Neural crest cell (in vitro differentiated cells): Measurements from ENCODE around the gene ITGB7. TPM values are rescaled to one million over a fixed set of nuclear protein-coding genes. Genes with fewer than 3 reads are reported as not detected.

Experiments
- DNase-seq: peaks from one replicate; pipeline ENCODE4 v3.0.0; 2021; ENCODE audit warnings: low read depth, mixed read lengths, low spot score
- H3K27ac Mint-ChIP-seq: one replicate; pipeline ENCODE4 v1.8.0; 2021; ENCODE audit warnings: mild to moderate bottlenecking, mixed read lengths; ENCODE audit not compliant: unreplicated experiment
- H3K27me3 Mint-ChIP-seq: 2 replicates; pipeline ENCODE4 v1.8.0; 2021; ENCODE audit warnings: low read depth, mild to moderate bottlenecking, mixed read lengths
- H3K36me3 Mint-ChIP-seq: 2 replicates; pipeline ENCODE4 v1.8.0; 2021; ENCODE audit warnings: low read depth, mild to moderate bottlenecking, mixed read lengths
- H3K4me1 Mint-ChIP-seq: 2 replicates; pipeline ENCODE4 v1.8.0; 2021; ENCODE audit warnings: mixed read lengths
- H3K4me3 Mint-ChIP-seq: one replicate; pipeline ENCODE4 v1.8.0; 2021; ENCODE audit warnings: mild to moderate bottlenecking, mixed read lengths
- H3K9me3 Mint-ChIP-seq: 2 replicates; pipeline ENCODE4 v1.8.0; 2021; ENCODE audit warnings: mixed read lengths
- total RNA-seq: library from RNA; stranded (reverse); gene quantifications from 2 replicates; pipeline ENCODE4 v1.2.1, GENCODE V29; 2021
- TF ChIP-seq, protein P1 (sequence below): fragments of 200-600 bp; sonication (generic); conservative IDR thresholded peaks from 2 replicates; pipeline ENCODE4 v1.5.0; 2021; ENCODE audit warnings: antibody characterized with exemption, mild to moderate bottlenecking

Gene ITGB7
- total RNA-seq, 1 donor from 2014 or later: not detected

DNA sequence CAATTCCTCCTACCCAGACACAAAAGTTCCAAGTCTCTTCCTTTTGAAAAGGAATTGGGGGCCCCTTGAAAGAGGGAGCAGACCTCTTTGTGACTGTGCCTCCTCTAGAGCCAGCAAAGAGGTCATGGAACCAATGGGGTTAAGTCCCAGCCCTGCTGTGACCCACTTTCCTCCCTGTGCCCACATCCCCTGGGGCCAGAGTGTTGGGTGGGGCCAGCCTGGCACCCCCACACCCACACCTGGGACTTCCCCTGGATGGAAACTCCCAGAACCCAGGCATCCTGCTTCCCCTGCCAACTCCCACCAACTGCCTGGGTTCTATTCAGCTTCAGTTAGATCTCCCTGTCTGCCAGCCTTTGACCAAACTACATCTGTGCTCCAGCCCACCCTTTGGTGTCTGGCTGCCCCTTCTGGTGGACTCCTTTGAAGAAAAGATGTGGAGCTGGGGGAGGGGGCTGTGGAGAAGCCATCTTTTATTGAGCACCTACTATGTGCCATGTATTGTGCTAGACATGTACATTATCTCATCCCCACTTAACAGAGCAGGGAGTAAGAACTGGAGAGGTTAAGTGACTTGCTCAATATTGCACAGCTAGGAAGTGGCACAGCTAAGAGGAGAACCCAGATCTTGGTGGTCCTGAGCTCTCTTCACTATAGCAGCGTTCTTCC lies 29.5 kb upstream of the ITGB7 start:
- no peaks in the 10 kb centered on the region for H3K36me3 Mint-ChIP-seq
- H3K27me3 Mint-ChIP-seq: peaks cover 31% of the 10 kb centered on the region
- no peaks in the 10 kb centered on the region for H3K9me3 Mint-ChIP-seq
- H3K4me3 Mint-ChIP-seq: no peak overlapping the region
- TF ChIP-seq, protein P1, sequence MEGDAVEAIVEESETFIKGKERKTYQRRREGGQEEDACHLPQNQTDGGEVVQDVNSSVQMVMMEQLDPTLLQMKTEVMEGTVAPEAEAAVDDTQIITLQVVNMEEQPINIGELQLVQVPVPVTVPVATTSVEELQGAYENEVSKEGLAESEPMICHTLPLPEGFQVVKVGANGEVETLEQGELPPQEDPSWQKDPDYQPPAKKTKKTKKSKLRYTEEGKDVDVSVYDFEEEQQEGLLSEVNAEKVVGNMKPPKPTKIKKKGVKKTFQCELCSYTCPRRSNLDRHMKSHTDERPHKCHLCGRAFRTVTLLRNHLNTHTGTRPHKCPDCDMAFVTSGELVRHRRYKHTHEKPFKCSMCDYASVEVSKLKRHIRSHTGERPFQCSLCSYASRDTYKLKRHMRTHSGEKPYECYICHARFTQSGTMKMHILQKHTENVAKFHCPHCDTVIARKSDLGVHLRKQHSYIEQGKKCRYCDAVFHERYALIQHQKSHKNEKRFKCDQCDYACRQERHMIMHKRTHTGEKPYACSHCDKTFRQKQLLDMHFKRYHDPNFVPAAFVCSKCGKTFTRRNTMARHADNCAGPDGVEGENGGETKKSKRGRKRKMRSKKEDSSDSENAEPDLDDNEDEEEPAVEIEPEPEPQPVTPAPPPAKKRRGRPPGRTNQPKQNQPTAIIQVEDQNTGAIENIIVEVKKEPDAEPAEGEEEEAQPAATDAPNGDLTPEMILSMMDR: no peak
- H3K27ac Mint-ChIP-seq: peak overlapping the region; percentile 69
- peaks cover 26% of the 10 kb centered on the region for H3K4me1 Mint-ChIP-seq
- DNase-seq: no peak

DNA sequence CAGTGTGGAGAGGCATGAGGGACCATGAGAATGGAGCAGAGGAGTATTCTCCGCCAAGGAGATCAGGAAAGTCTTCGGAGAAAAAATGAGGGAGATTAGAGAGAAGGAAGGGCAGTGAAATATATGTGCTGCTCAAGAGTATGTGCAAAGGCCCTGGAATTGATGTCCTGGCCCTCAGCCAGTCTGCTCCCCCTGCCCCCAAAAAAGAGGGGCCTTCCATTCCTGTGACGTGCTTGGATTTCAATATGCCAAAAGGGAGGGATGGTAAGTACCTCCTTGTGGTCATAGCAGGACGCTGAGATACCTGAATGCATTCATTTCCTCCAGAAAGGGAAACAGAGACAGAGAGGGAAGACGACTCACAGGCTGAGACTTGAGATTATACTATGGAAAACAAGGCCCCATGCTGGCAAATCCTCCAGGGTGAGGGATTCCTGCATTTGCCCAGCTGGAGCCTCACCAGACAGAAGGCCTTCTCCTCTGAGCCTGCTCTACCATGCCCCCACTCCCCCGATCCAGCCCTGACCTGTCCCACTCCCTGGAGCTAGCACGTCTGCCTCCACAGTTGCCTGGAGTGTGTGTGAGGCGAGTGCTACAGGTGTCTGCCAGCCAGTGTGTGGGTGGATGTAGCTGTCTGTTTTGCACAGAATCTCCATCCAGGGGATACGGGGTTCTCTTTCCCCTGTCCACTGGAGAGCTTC lies 28.8 kb upstream of the ITGB7 start:
- H3K27me3 Mint-ChIP-seq: peaks cover 38% of the 10 kb centered on the region
- DNase-seq: no peak
- no peak overlapping the region for H3K4me3 Mint-ChIP-seq

DNA sequence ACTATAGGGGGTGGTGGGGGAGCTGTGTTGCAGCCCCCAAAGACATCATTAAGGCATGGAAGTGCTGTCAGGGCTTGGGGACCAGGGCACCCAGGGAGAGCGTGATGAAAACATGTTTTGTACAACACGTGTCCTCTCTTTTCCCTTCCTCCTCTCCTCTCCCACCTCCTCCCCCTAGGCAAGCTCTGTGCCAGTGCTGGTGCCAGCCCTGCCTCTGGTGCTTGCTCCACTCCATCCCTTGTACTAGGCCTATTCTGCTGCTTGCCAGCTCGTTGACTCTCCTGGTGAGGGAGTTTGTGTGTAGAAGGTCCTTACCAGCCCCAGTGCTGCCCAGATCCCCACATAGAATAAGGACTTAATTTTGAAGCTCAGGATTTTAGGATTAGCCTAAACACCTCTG lies 28.1 kb upstream of the ITGB7 start:
- DNase-seq: no peak
- peaks cover 43% of the 10 kb centered on the region for H3K27me3 Mint-ChIP-seq
- H3K9me3 Mint-ChIP-seq: no peaks in the 10 kb centered on the region
- TF ChIP-seq, protein P1: no peak
- no peak overlapping the region for H3K27ac Mint-ChIP-seq
- no peak overlapping the region for H3K4me3 Mint-ChIP-seq
- peaks cover 33% of the 10 kb centered on the region for H3K4me1 Mint-ChIP-seq
- H3K36me3 Mint-ChIP-seq: no peaks in the 10 kb centered on the region

More for the DNA sequence above, 28.8 kb upstream of the ITGB7 start:
- Mint-ChIP-seq H3K36me3 (no peaks in the 10 kb centered on the region), H3K27ac (no peak overlapping the region), H3K4me1 (peaks cover 29% of the 10 kb centered on the region), H3K9me3 (no peaks in the 10 kb centered on the region)
- TF ChIP-seq, protein P1: no peak

DNA sequence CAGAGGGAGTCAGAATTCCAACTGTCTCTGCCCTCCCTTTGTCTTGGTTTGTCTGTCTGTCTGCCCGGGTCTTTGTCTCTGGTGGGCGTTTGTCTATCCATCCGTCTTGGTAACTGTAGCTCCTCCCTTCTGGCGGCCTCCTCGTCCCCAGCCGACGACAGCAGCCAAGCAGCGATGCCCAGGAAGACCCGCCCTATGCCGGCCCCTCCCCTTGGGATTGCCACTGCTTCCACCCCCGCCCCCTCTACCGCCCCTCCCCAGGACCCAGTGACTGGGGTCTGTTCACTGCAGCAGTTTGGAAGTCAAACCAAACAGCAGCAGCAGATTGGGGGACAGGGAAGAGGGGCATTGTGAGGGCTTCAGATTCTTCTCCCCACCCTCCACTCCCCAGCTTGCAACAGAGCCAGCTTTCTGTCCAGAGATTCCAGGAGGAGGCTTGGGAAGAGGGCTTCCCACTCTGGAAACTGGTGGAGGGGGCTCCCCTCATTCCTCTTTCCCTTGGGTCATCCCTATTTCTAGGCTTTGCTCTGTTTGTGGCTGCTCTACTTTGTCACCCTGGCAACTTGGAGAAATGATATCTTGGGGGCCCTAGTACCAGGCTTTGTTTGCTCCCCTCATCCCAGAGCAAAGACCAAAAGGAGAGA lies 27.3 kb upstream of the ITGB7 start:
- no peaks in the 10 kb centered on the region for H3K36me3 Mint-ChIP-seq
- DNase-seq: peak; percentile 51
- peaks cover 39% of the 10 kb centered on the region for H3K4me1 Mint-ChIP-seq
- TF ChIP-seq, protein P1: no peak
- peaks cover 47% of the 10 kb centered on the region for H3K27me3 Mint-ChIP-seq
- H3K27ac Mint-ChIP-seq: no peak overlapping the region
- peak overlapping the region; percentile 74 for H3K4me3 Mint-ChIP-seq
- no peaks in the 10 kb centered on the region for H3K9me3 Mint-ChIP-seq

DNA sequence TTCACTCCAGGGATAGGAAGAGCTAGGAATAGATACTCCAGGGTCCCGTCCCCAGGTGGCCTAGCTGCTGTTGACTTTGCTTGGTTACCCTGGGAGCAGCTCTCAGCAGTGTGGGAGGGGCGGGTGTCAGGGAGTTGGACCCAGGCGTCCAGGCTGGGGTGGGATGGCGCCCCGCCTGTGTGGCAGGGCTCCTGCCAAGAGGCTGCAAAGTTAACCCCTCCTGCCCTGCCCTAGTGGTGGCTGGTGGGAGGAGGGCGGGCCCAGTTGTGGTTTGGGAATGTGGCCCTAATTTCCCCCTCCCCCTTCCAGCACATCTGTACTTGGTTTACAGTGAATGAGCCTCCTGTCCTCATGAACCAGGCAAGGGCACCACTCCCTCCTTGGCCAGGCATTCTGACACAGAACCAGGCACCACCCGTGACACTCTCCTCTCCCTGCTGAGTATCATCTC lies 26.6 kb upstream of the ITGB7 start:
- H3K9me3 Mint-ChIP-seq: no peaks in the 10 kb centered on the region
- H3K4me1 Mint-ChIP-seq: peaks cover 39% of the 10 kb centered on the region
- H3K27ac Mint-ChIP-seq: peak overlapping the region; percentile 65
- peaks cover 53% of the 10 kb centered on the region for H3K27me3 Mint-ChIP-seq
- TF ChIP-seq, protein P1: no peak
- no peaks in the 10 kb centered on the region for H3K36me3 Mint-ChIP-seq
- peak overlapping the region; percentile 74 for H3K4me3 Mint-ChIP-seq
- no peak for DNase-seq
